Measurements from ENCODE around the gene UFD1. TPM values are rescaled to one million over a fixed set of nuclear protein-coding genes. Genes with fewer than 3 reads are reported as not detected.

The UFD1 gene
- total and polyA plus RNA-seq, 2 donors (not counting 1 experiment from before 2014, with no cell fraction given): 43.5 to 70.1 TPM

DNA sequence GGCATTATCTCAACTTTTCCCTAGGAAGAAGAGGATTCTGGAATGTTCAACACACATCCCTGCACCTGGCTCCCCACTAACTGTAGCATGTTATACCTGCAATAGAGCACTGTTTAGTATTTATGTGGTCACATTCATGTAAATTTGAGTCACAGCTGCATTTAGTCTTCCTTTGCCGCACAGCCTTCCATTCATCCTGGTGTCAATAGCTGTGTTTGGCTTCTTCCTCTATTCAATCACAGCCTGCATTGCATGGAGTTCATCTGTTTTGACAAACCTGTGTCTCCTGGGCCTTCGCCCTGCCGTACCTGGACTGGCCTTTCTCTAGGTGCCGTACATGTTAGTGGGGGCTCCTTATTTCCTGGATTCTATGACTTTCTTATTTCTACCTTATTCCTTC is 27.4 kb downstream of the UFD1 start:
- peaks cover 30% of the 10 kb centered on the region for H3K79me2 ChIP-seq (ENCODE audit: control insufficient read depth, insufficient read depth, low read length)
- peaks cover 0 to 61% of the 10 kb centered on the region in 2 experiments for H3K36me3 ChIP-seq (replicated peaks in 1 of 2; ENCODE audit: control extremely low read depth in 1 of 2, control insufficient read depth in 1 of 2, extremely low read depth in 1 of 2, insufficient read depth in 2 of 2, low read length in 1 of 2)
- no CpG with 5 or more reads among the region's 4 CpGs for WGBS (ENCODE audit: insufficient coverage)
- peaks cover 11 to 21% of the 10 kb centered on the region in 2 donors for H3K4me1 ChIP-seq (ENCODE audit: control insufficient read depth in 2 of 2, insufficient read depth in 2 of 2, low read length in 2 of 2)
- ChIA-PET CTCF (interaction anchor here (0.9 kb wide), 1 partner anchor 436 kb away, joined by 3 read pairs; no protein-coding TSS in a partner anchor), POLR2A (no interaction called here)
- H3K9ac ChIP-seq (ENCODE audit: low read length): no peak overlapping the region
- Mint-ChIP-seq H3K27me3 (no peaks in the 10 kb centered on the region), H3K4me3 (no peak overlapping the region), H3K27ac (no peak overlapping the region), H3K4me1 (peaks cover 18% of the 10 kb centered on the region), H3K9me3 (ENCODE audit: insufficient read depth) (no peaks in the 10 kb centered on the region)
- H3K27me3 ChIP-seq (replicated peaks in 1 of 4; ENCODE audit: control extremely low read depth in 1 of 4, control insufficient read depth in 3 of 4, insufficient read depth in 4 of 4, low read length in 3 of 4): no peaks in the 10 kb centered on the region
- no peak overlapping the region for H3K4me2 ChIP-seq (replicated peaks; ENCODE audit: low read depth, low read length, poor library complexity, severe bottlenecking)
- no peak overlapping the region for H3K4me3 ChIP-seq (ENCODE audit: control extremely low read depth in 1 of 5, extremely low read depth in 1 of 5, insufficient read depth in 1 of 5, low read depth in 2 of 5, low read length in 4 of 5)
- DNase-seq (no peak), ATAC-seq (ENCODE audit: low read depth) (no peak)
- no peaks in the 10 kb centered on the region for H3K9me3 ChIP-seq (ENCODE audit: control extremely low read depth in 1 of 3, control insufficient read depth in 2 of 3, insufficient read depth in 1 of 3, low read length in 2 of 3)
- intact Hi-C loops (cut with micrococcal nuclease): no loop called here
- H4K20me1 ChIP-seq (ENCODE audit: control insufficient read depth, insufficient read depth, low read length, poor library complexity, severe bottlenecking): no peaks in the 10 kb centered on the region
- no peak overlapping the region for H2AFZ ChIP-seq (ENCODE audit: insufficient read depth, low read depth, low read length, poor library complexity, severe bottlenecking)
- no peak overlapping the region for H3K27ac ChIP-seq (ENCODE audit: low read length in 2 of 2)
- no peak for TF ChIP-seq CTCF (IDR thresholded peaks at IDR 0.05)
- TF ChIP-seq EZH2 (IDR thresholded peaks at IDR 0.05; ENCODE audit: borderline replicate concordance, insufficient read depth, low read depth, low read length, poor library complexity, severe bottlenecking): no peak

- H3K9ac ChIP-seq (ENCODE audit: low read length): no peak overlapping the region
- ATAC-seq (ENCODE audit: low read depth) (no peak), DNase-seq (no peak)
- H3K9me3 ChIP-seq (ENCODE audit: control extremely low read depth in 1 of 3, control insufficient read depth in 2 of 3, insufficient read depth in 1 of 3, low read length in 2 of 3): no peaks in the 10 kb centered on the region
- no peak overlapping the region for H2AFZ ChIP-seq (ENCODE audit: insufficient read depth, low read depth, low read length, poor library complexity, severe bottlenecking)
- POLR2A ChIA-PET: no interaction called here
- H3K36me3 ChIP-seq (replicated peaks in 1 of 2; ENCODE audit: control extremely low read depth in 1 of 2, control insufficient read depth in 1 of 2, extremely low read depth in 1 of 2, insufficient read depth in 2 of 2, low read length in 1 of 2): peaks cover 0 to 51% of the 10 kb centered on the region in 2 experiments
- no peak overlapping the region for H3K4me3 Mint-ChIP-seq
- no peak overlapping the region for H3K27ac ChIP-seq (ENCODE audit: low read length in 2 of 2)
- intact Hi-C loops (cut with micrococcal nuclease): no loop called here
- no peaks in the 10 kb centered on the region for H3K27me3 Mint-ChIP-seq
- H3K27ac Mint-ChIP-seq: peak overlapping the region; percentile 2
- 100% methylated on average over 1 of the region's 8 CpGs for WGBS (ENCODE audit: insufficient coverage)
- H3K79me2 ChIP-seq (ENCODE audit: control insufficient read depth, insufficient read depth, low read length): peaks cover 40% of the 10 kb centered on the region
- no peak for TF ChIP-seq CTCF (IDR thresholded peaks at IDR 0.05)
- TF ChIP-seq EZH2 (IDR thresholded peaks at IDR 0.05; ENCODE audit: borderline replicate concordance, insufficient read depth, low read depth, low read length, poor library complexity, severe bottlenecking): no peak
- peaks cover 23% of the 10 kb centered on the region for H3K4me1 Mint-ChIP-seq
- peaks cover 16 to 27% of the 10 kb centered on the region in 2 donors for H3K4me1 ChIP-seq (ENCODE audit: control insufficient read depth in 2 of 2, insufficient read depth in 2 of 2, low read length in 2 of 2)
- H3K9me3 Mint-ChIP-seq (ENCODE audit: insufficient read depth): no peaks in the 10 kb centered on the region
- no peak overlapping the region for H3K4me2 ChIP-seq (replicated peaks; ENCODE audit: low read depth, low read length, poor library complexity, severe bottlenecking)
- no peaks in the 10 kb centered on the region for H3K27me3 ChIP-seq (replicated peaks in 1 of 4; ENCODE audit: control extremely low read depth in 1 of 4, control insufficient read depth in 3 of 4, insufficient read depth in 4 of 4, low read length in 3 of 4)
- no peak overlapping the region for H3K4me3 ChIP-seq (ENCODE audit: control extremely low read depth in 1 of 5, extremely low read depth in 1 of 5, insufficient read depth in 1 of 5, low read depth in 2 of 5, low read length in 4 of 5)
- CTCF ChIA-PET: interaction anchor here (0.7 kb wide), 1 partner anchor 346 kb away, joined by 3 read pairs; no protein-coding TSS in a partner anchor
- no peaks in the 10 kb centered on the region for H4K20me1 ChIP-seq (ENCODE audit: control insufficient read depth, insufficient read depth, low read length, poor library complexity, severe bottlenecking)
These were observed 28.4 kb downstream of the UFD1 start for GRCh38 chr22:19450363-19451175.
